CD4-positive, CD25-positive, alpha-beta regulatory T cell (primary cell): ENCODE data around the gene RNF213. TPM values are rescaled to one million over a fixed set of nuclear protein-coding genes. Genes with fewer than 3 reads are reported as not detected.

Experiments
- ATAC-seq, 2 donors: fragments of 150-1000 bp; cut with Tn5 transposase; one replicate each; pipeline ENCODE4 v1.10.0; 2021; ENCODE audit warnings: low read depth in 2 of 2, moderate number of reproducible peaks in 2 of 2, moderate library complexity in 1 of 2
- DNase-seq, 3 donors: peaks; one replicate each; pipeline versions ENCODE4 v3.0.0 to v3.0.0-alpha.2; 2012 to 2022; ENCODE audit warnings: mixed read lengths in 1 of 3
- H3K27ac ChIP-seq: one replicate; pipeline ENCODE4 v1.7.0; 2013; ENCODE audit warnings: mild to moderate bottlenecking, low read length; ENCODE audit not compliant: insufficient read depth, poor library complexity, severe bottlenecking
- H3K27me3 ChIP-seq: one replicate; pipeline ENCODE4 v1.7.0; 2013; ENCODE audit warnings: low read length; ENCODE audit not compliant: control insufficient read depth, insufficient read depth
- H3K36me3 ChIP-seq: one replicate; pipeline ENCODE4 v1.7.0; 2013; ENCODE audit warnings: mild to moderate bottlenecking, low read length, moderate library complexity; ENCODE audit not compliant: control insufficient read depth, insufficient read depth
- H3K4me1 ChIP-seq: 2 replicates; pipeline ENCODE4 v1.7.0; 2013; ENCODE audit warnings: mild to moderate bottlenecking, low read length; ENCODE audit not compliant: insufficient read depth, control insufficient read depth, poor library complexity, severe bottlenecking
- H3K4me3 ChIP-seq: one replicate; pipeline ENCODE4 v1.7.0; 2013; ENCODE audit warnings: low read depth, mild to moderate bottlenecking, low read length, moderate library complexity
- H3K9me3 ChIP-seq, 2 experiments: 1 replicate in 1 of 2; 2 replicates in 1 of 2; pipeline ENCODE4 v1.7.0; 2013; ENCODE audit warnings: low read length in 2 of 2, mild to moderate bottlenecking in 1 of 2, moderate library complexity in 1 of 2; ENCODE audit not compliant: control insufficient read depth in 2 of 2
- H3K27ac Mint-ChIP-seq, 3 donors: one replicate each; pipeline ENCODE4 v1.8.0; 2020 to 2022; ENCODE audit warnings: mild to moderate bottlenecking in 3 of 3, mixed read lengths in 3 of 3, moderate library complexity in 2 of 3
- H3K27me3 Mint-ChIP-seq: one replicate; pipeline ENCODE4 v1.8.0; 2022; ENCODE audit warnings: mild to moderate bottlenecking, mixed read lengths
- H3K36me3 Mint-ChIP-seq: one replicate; pipeline ENCODE4 v1.8.0; 2020; ENCODE audit warnings: mixed read lengths
- H3K4me1 Mint-ChIP-seq, 4 donors: one replicate each; pipeline ENCODE4 v1.8.0; 2020 to 2022; ENCODE audit warnings: mixed read lengths in 4 of 4, mild to moderate bottlenecking in 1 of 4
- H3K4me3 Mint-ChIP-seq, 4 donors: one replicate each; pipeline ENCODE4 v1.8.0; 2020 to 2022; ENCODE audit warnings: mild to moderate bottlenecking in 4 of 4, mixed read lengths in 4 of 4, moderate library complexity in 3 of 4
- H3K9me3 Mint-ChIP-seq, 7 donors: one replicate each; pipeline ENCODE4 v1.8.0; 2020 to 2022; ENCODE audit warnings: mixed read lengths in 7 of 7, mild to moderate bottlenecking in 3 of 7, moderate library complexity in 2 of 7
- polyA plus RNA-seq, 4 donors: library from polyadenylated mRNA; unstranded; fragments of 300-500 nt; fragmentation: Illumina TruSeq; gene quantifications; one replicate each; pipeline ENCODE4 v1.2.3, GENCODE V29; 2021
- total RNA-seq: library from RNA; stranded (reverse); gene quantifications from one replicate; pipeline ENCODE4 v1.2.3, GENCODE V29; 2022

The RNF213 gene
- total and polyA plus RNA-seq, 5 donors from 2014 or later: 27.6 to 666 (median 32.4) TPM

GRCh38 chr17:80358861-80359260, 98.2 kb downstream of the RNF213 start:
- no peak overlapping the region for H3K27ac Mint-ChIP-seq
- peaks cover 61% of the 10 kb centered on the region for H3K36me3 Mint-ChIP-seq

GRCh38 chr17:80359422-80360110, 98.9 kb downstream of the RNF213 start:
- Histone ChIP-seq H3K27ac (no peak overlapping the region), H3K27me3 (no peaks in the 10 kb centered on the region), H3K4me1 (no peaks in the 10 kb centered on the region), H3K9me3 (no peaks in the 10 kb centered on the region), H3K4me3 (no peak overlapping the region), H3K36me3 (peaks cover 94% of the 10 kb centered on the region)
- Mint-ChIP-seq H3K27me3 (no peaks in the 10 kb centered on the region), H3K4me3 (peak overlapping the region in 1 of 4 donors; percentile 3), H3K36me3 (peaks cover 61% of the 10 kb centered on the region), H3K4me1 (peaks cover 0 to 2% (median 0%) of the 10 kb centered on the region in 4 donors), H3K9me3 (no peaks in the 10 kb centered on the region), H3K27ac (no peak overlapping the region)
- no peak for ATAC-seq
- DNase-seq: no peak

More at GRCh38 chr17:80358861-80359260, 98.2 kb downstream of the RNF213 start:
- no peaks in the 10 kb centered on the region for H3K4me1 ChIP-seq
- Mint-ChIP-seq H3K27me3 (no peaks in the 10 kb centered on the region), H3K4me3 (no peak overlapping the region), H3K9me3 (no peaks in the 10 kb centered on the region), H3K4me1 (peaks cover 0 to 2% (median 0%) of the 10 kb centered on the region in 4 donors)
- no peaks in the 10 kb centered on the region for H3K9me3 ChIP-seq
- H3K36me3 ChIP-seq: peaks cover 94% of the 10 kb centered on the region
- no peaks in the 10 kb centered on the region for H3K27me3 ChIP-seq
- ATAC-seq (no peak), DNase-seq (no peak)
- H3K4me3 ChIP-seq: no peak overlapping the region
- no peak overlapping the region for H3K27ac ChIP-seq

- Histone ChIP-seq H3K4me1 (no peaks in the 10 kb centered on the region), H3K27ac (no peak overlapping the region), H3K36me3 (peaks cover 95% of the 10 kb centered on the region), H3K9me3 (no peaks in the 10 kb centered on the region), H3K4me3 (no peak overlapping the region), H3K27me3 (no peaks in the 10 kb centered on the region)
- H3K27ac Mint-ChIP-seq: no peak overlapping the region
- H3K4me3 Mint-ChIP-seq: peak overlapping the region in 1 of 4 donors; percentile 32
- peaks cover 59% of the 10 kb centered on the region for H3K36me3 Mint-ChIP-seq
- H3K4me1 Mint-ChIP-seq: peaks cover 0 to 2% (median 0%) of the 10 kb centered on the region in 4 donors
- no peaks in the 10 kb centered on the region for H3K27me3 Mint-ChIP-seq
- DNase-seq: no peak
- no peak for ATAC-seq
- no peaks in the 10 kb centered on the region for H3K9me3 Mint-ChIP-seq
Measured at GRCh38 chr17:80360396-80360795, 99.7 kb downstream of the RNF213 start.

- Mint-ChIP-seq H3K9me3 (no peaks in the 10 kb centered on the region), H3K4me3 (no peak overlapping the region)
- ATAC-seq: peak in 1 of 2 donors; percentile 26
Measured at GRCh38 chr17:80361495-80362220, 101.0 kb downstream of the RNF213 start.

GRCh38 chr17:80362428-80363119, 101.9 kb downstream of the RNF213 start:
- H3K27me3 Mint-ChIP-seq: no peaks in the 10 kb centered on the region
- no peak overlapping the region for H3K27ac Mint-ChIP-seq
- Histone ChIP-seq H3K9me3 (no peaks in the 10 kb centered on the region), H3K27me3 (no peaks in the 10 kb centered on the region), H3K36me3 (peaks cover 97% of the 10 kb centered on the region), H3K27ac (no peak overlapping the region), H3K4me3 (no peak overlapping the region), H3K4me1 (no peaks in the 10 kb centered on the region)
- H3K4me3 Mint-ChIP-seq: no peak overlapping the region
- no peak for DNase-seq
- no peaks in the 10 kb centered on the region for H3K9me3 Mint-ChIP-seq
- H3K36me3 Mint-ChIP-seq: peaks cover 55% of the 10 kb centered on the region
- no peaks in the 10 kb centered on the region for H3K4me1 Mint-ChIP-seq
- ATAC-seq: no peak

More at GRCh38 chr17:80361495-80362220, 101.0 kb downstream of the RNF213 start:
- no peaks in the 10 kb centered on the region for H3K4me1 ChIP-seq
- no peak overlapping the region for H3K27ac ChIP-seq
- H3K27me3 ChIP-seq: no peaks in the 10 kb centered on the region
- Mint-ChIP-seq H3K4me1 (peaks cover 0 to 2% (median 0%) of the 10 kb centered on the region in 4 donors), H3K36me3 (peaks cover 60% of the 10 kb centered on the region), H3K27ac (no peak overlapping the region), H3K27me3 (no peaks in the 10 kb centered on the region)
- H3K36me3 ChIP-seq: peaks cover 96% of the 10 kb centered on the region
- no peaks in the 10 kb centered on the region for H3K9me3 ChIP-seq
- H3K4me3 ChIP-seq: no peak overlapping the region
- no peak for DNase-seq

GRCh38 chr17:80363120-80363515, 102.5 kb downstream of the RNF213 start:
- Mint-ChIP-seq H3K27ac (no peak overlapping the region), H3K9me3 (no peaks in the 10 kb centered on the region), H3K27me3 (no peaks in the 10 kb centered on the region), H3K4me3 (no peak overlapping the region), H3K4me1 (no peaks in the 10 kb centered on the region), H3K36me3 (peaks cover 55% of the 10 kb centered on the region)
- Histone ChIP-seq H3K9me3 (no peaks in the 10 kb centered on the region), H3K4me1 (no peaks in the 10 kb centered on the region), H3K36me3 (peaks cover 97% of the 10 kb centered on the region), H3K4me3 (no peak overlapping the region), H3K27me3 (no peaks in the 10 kb centered on the region), H3K27ac (no peak overlapping the region)
- ATAC-seq (no peak), DNase-seq (no peak)

GRCh38 chr17:80363518-80364090, 103.0 kb downstream of the RNF213 start:
- no peak for DNase-seq

More at GRCh38 chr17:80363518-80364090, 103.0 kb downstream of the RNF213 start:
- ATAC-seq: peak in 1 of 2 donors; percentile 9
- Mint-ChIP-seq H3K27me3 (no peaks in the 10 kb centered on the region), H3K36me3 (peaks cover 51% of the 10 kb centered on the region), H3K4me3 (no peak overlapping the region), H3K4me1 (no peaks in the 10 kb centered on the region), H3K27ac (peak overlapping the region in 2 of 3 donors; percentile 43 to 51), H3K9me3 (no peaks in the 10 kb centered on the region)
- no peak overlapping the region for H3K4me3 ChIP-seq
- H3K9me3 ChIP-seq: no peaks in the 10 kb centered on the region
- H3K27me3 ChIP-seq: no peaks in the 10 kb centered on the region
- H3K27ac ChIP-seq: no peak overlapping the region
- H3K4me1 ChIP-seq: no peaks in the 10 kb centered on the region
- peaks cover 97% of the 10 kb centered on the region for H3K36me3 ChIP-seq
